OCI-LY7 (cell line): ENCODE data around the gene SYN1. TPM values are rescaled to one million over a fixed set of nuclear protein-coding genes. Genes with fewer than 3 reads are reported as not detected.
"Not testable (repeated sequence)": the region's sequence is repeated elsewhere in the genome, so short reads cannot be mapped to it uniquely, and the experiment has no call there.

ENCODE experiments used
- BruUV-seq: library from RNA; stranded (reverse); fragments of 400-500 nt; replicated peaks from 2 replicates; lab custom pipeline; 2021; lab: Mats Ljungman, UMichigan
- CTCF ChIA-PET: fragments of 300-600 bp; sonication (Branson Sonifier 250); formaldehyde crosslinking; loops from one replicate; lab custom pipeline; 2022; ENCODE audit warnings: antibody characterized with exemption; ENCODE audit not compliant: unreplicated experiment; lab: Charles Lee
- POLR2A ChIA-PET: fragments of 300-600 bp; sonication (Branson Sonifier 250); formaldehyde crosslinking; loops from one replicate; lab custom pipeline; 2022; ENCODE audit warnings: antibody characterized with exemption; lab: Charles Lee
- DNase-seq: peaks from one replicate; pipeline ENCODE4 v3.0.0-alpha.2; 2015; ENCODE audit warnings: low spot score
- H2AFZ ChIP-seq: fragments of 200-600 bp; sonication (generic), shearing (Covaris generic); 2 replicates; pipeline ENCODE4 v1.6.1; 2014; ENCODE audit warnings: mild to moderate bottlenecking, antibody characterized with exemption, low read length, moderate library complexity
- H3K27ac ChIP-seq: fragments of 200-600 bp; sonication (generic); 2 replicates; pipeline ENCODE4 v1.5.1; 2014; ENCODE audit warnings: mixed run types, low read depth, mild to moderate bottlenecking, moderate library complexity, low read length, inconsistent platforms; ENCODE audit not compliant: poor library complexity, severe bottlenecking
- H3K36me3 ChIP-seq: fragments of 200-600 bp; sonication (generic); 2 replicates; pipeline ENCODE4 v1.6.1; 2014; ENCODE audit warnings: mild to moderate bottlenecking, antibody characterized with exemption, low read length, moderate library complexity, mixed read lengths; ENCODE audit not compliant: insufficient read depth
- H3K4me1 ChIP-seq: fragments of 200-600 bp; sonication (generic); 2 replicates; pipeline ENCODE4 v1.5.1; 2014; ENCODE audit warnings: mild to moderate bottlenecking, low read length; ENCODE audit not compliant: insufficient read depth, poor library complexity, severe bottlenecking
- H3K4me2 ChIP-seq: fragments of 200-600 bp; sonication (generic); 2 replicates; pipeline ENCODE4 v1.6.1; 2014; ENCODE audit warnings: mild to moderate bottlenecking, low read length
- H3K4me3 ChIP-seq: fragments of 200-600 bp; sonication (generic); 2 replicates; pipeline ENCODE4 v1.5.1; 2014; ENCODE audit warnings: mild to moderate bottlenecking, low read depth, low read length; ENCODE audit not compliant: poor library complexity, severe bottlenecking
- H3K79me2 ChIP-seq: fragments of 200-600 bp; sonication (generic); 2 replicates; pipeline ENCODE4 v1.6.1; 2016; ENCODE audit warnings: low read depth, mild to moderate bottlenecking, low read length, moderate library complexity, mixed read lengths; ENCODE audit not compliant: insufficient read depth
- H3K9me2 ChIP-seq: fragments of 200-600 bp; sonication (generic); 2 replicates; pipeline ENCODE4 v1.6.1; 2016; ENCODE audit warnings: mild to moderate bottlenecking, low read length, mixed read lengths; ENCODE audit not compliant: insufficient read depth
- H3K9me3 ChIP-seq: fragments of 200-600 bp; sonication (generic); 2 replicates; pipeline ENCODE4 v1.6.1; 2014; ENCODE audit warnings: mild to moderate bottlenecking, mixed run types, low read length, mixed read lengths
- H4K20me1 ChIP-seq: fragments of 200-600 bp; sonication (generic); 2 replicates; pipeline ENCODE4 v1.6.1; 2014; ENCODE audit warnings: mild to moderate bottlenecking, antibody characterized with exemption, low read length, moderate library complexity, mixed read lengths; ENCODE audit not compliant: insufficient read depth
- EZH2phosphoT487 ChIP-seq: fragments of 200-600 bp; sonication (generic); IDR thresholded peaks from 2 replicates; pipeline ENCODE4 v1.6.1; 2018; ENCODE audit warnings: low read depth, borderline replicate concordance, mild to moderate bottlenecking, mixed run types, antibody characterized with exemption, low read length, moderate library complexity, mixed read lengths
- intact Hi-C: fragments of 100-400 bp; cut with micrococcal nuclease; formaldehyde crosslinking; loops from one replicate; pipeline ENCODE4 v1.10.0; 2022; ENCODE audit not compliant: unreplicated experiment
- total RNA-seq, 2 experiments: library from RNA; depleted of rRNA in 1 of 2; stranded (reverse); fragments of >200 nt in 1 of 2; shearing (Covaris generic) in 1 of 2; gene quantifications; 2 replicates each; pipeline ENCODE4 v1.2.3, GENCODE V29; 2014 to 2022
- TF ChIP-seq, protein P1 (sequence below): fragments of 200-600 bp; sonication (generic); conservative IDR thresholded peaks from 2 replicates; pipeline ENCODE4 v1.5.1; 2014; ENCODE audit warnings: mild to moderate bottlenecking, antibody characterized with exemption, low read length, moderate library complexity, mixed read lengths

Gene SYN1
- total RNA-seq, 2 experiments from 2014 or later = not detected

DNA sequence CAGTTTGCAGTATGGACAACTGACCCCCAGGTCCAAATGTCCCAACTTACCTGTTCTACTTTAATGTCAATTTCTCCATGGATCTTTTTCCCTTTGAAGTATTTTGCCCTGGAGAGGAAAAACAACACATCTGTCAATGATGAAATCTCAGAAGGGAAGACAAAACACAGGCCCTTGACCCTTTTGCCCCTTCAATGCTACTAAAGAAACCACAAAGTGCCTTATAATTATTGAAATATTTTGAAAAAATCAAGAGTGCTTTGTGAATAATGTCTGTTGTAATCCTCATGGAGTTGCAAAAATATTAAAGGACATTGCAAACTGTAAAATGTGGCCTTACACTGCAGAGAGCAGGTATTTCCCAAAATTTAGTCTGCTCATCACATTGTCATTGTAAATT lies 12.6 kb downstream of the SYN1 start:
- H3K79me2 ChIP-seq = no peaks in the 10 kb centered on the region
- no peaks in the 10 kb centered on the region for H3K9me3 ChIP-seq
- DNase-seq = no peak
- POLR2A ChIA-PET = no interaction called here
- H2AFZ ChIP-seq = no peak overlapping the region
- intact Hi-C loops = no loop called here
- BruUV-seq = no TSS peak
- no peak overlapping the region for H3K27ac ChIP-seq
- CTCF ChIA-PET = no interaction called here
- TF ChIP-seq EZH2phosphoT487 = no peak
- H3K36me3 ChIP-seq = no peaks in the 10 kb centered on the region
- no peaks in the 10 kb centered on the region for H4K20me1 ChIP-seq
- no peaks in the 10 kb centered on the region for H3K9me2 ChIP-seq
- H3K4me2 ChIP-seq = no peak overlapping the region
- H3K4me1 ChIP-seq = no peaks in the 10 kb centered on the region
- H3K4me3 ChIP-seq = no peak overlapping the region

DNA sequence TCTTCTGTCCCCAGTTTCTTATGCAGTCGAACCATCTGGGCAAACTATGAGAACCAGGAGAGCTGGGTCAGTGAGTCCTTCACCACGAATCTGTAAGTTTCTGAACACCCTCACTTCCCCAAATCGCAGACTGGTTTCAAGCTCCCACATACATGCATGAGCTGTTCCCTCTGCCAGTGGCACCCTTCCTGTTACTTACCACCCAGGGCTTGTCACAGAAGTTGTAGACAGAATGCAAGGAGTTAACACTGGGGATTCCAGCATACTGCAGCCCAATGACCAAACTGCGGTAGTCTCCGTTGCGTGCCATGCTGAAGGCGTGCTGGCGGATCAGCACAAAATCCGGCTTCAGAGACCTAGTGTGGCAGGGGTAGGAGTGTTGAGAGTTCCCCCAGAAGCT lies 14.6 kb downstream of the SYN1 start:
- Histone ChIP-seq H2AFZ (no peak overlapping the region), H3K27ac (no peak overlapping the region), H3K36me3 (no peaks in the 10 kb centered on the region), H3K4me2 (no peak overlapping the region), H4K20me1 (no peaks in the 10 kb centered on the region), H3K4me3 (no peak overlapping the region), H3K9me2 (no peaks in the 10 kb centered on the region), H3K4me1 (no peaks in the 10 kb centered on the region), H3K79me2 (no peaks in the 10 kb centered on the region), H3K9me3 (no peaks in the 10 kb centered on the region)
- CTCF ChIA-PET = no interaction called here
- intact Hi-C loops = no loop called here
- BruUV-seq = no TSS peak
- TF ChIP-seq EZH2phosphoT487 = no peak
- TF ChIP-seq, protein P1, sequence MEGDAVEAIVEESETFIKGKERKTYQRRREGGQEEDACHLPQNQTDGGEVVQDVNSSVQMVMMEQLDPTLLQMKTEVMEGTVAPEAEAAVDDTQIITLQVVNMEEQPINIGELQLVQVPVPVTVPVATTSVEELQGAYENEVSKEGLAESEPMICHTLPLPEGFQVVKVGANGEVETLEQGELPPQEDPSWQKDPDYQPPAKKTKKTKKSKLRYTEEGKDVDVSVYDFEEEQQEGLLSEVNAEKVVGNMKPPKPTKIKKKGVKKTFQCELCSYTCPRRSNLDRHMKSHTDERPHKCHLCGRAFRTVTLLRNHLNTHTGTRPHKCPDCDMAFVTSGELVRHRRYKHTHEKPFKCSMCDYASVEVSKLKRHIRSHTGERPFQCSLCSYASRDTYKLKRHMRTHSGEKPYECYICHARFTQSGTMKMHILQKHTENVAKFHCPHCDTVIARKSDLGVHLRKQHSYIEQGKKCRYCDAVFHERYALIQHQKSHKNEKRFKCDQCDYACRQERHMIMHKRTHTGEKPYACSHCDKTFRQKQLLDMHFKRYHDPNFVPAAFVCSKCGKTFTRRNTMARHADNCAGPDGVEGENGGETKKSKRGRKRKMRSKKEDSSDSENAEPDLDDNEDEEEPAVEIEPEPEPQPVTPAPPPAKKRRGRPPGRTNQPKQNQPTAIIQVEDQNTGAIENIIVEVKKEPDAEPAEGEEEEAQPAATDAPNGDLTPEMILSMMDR = no peak
- POLR2A ChIA-PET = no interaction called here
- DNase-seq = no peak

DNA sequence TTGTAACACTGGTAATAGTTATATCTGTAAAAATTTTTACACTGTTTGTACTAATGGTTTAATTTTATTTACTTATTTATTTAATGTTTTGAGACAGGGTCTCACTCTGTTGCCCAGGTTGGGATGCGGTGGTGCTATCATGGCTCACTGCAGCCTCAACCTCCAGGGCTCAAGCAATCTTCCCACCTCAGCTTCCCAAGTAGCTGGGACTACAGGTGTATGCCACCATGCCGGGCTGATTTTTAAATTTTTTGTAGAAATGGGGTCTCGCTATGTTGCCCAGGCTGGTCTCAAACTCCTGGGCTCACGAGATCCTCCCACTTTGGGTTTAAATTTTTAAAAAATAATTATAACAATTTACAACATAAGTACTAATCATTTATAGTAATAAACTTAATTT lies 16.5 kb downstream of the SYN1 start:
- H3K27ac ChIP-seq, H3K4me2 ChIP-seq: not testable (repeated sequence)

DNA sequence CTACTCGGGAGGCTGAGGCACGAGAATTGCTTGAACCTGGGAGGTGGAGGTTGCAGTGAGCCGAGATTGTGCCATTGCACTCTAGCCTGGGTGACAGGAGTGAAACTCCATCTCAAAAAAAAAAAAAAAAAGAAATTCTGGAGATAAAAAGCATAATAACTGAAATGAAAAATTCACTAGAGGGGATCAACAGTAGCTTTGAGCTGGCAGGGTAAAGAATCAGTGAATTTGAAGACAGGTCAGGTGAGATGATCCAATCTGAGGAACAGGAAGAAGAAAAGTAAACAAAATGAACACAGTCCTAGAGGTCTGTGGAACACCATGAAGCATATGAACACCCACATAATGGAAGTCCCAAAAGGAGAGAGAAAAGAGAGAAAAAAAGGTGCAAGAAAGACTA lies 22.4 kb downstream of the SYN1 start:
- TF ChIP-seq EZH2phosphoT487 = no peak
- TF ChIP-seq, protein P1 = no peak
- Histone ChIP-seq H3K9me3 (no peaks in the 10 kb centered on the region), H3K79me2 (no peaks in the 10 kb centered on the region), H3K4me3 (no peak overlapping the region), H3K4me2 (no peak overlapping the region), H3K9me2 (no peaks in the 10 kb centered on the region), H2AFZ (no peak overlapping the region), H3K36me3 (no peaks in the 10 kb centered on the region), H3K4me1 (no peaks in the 10 kb centered on the region), H4K20me1 (no peaks in the 10 kb centered on the region), H3K27ac (no peak overlapping the region)
- BruUV-seq = no TSS peak
- ChIA-PET POLR2A (interaction anchor here (0.6 to 0.9 kb wide), 2 partner anchors 11 to 154 kb away, joined by 3 to 5 read pairs; no protein-coding TSS in a partner anchor), CTCF (no interaction called here)
- DNase-seq = no peak
- intact Hi-C loops = no loop called here

More for the DNA sequence above, 16.5 kb downstream of the SYN1 start:
- DNase-seq, BruUV-seq, CTCF ChIA-PET, intact Hi-C loops, H2AFZ ChIP-seq, H3K9me2 ChIP-seq, H3K4me1 ChIP-seq, H3K79me2 ChIP-seq, H4K20me1 ChIP-seq, H3K4me3 ChIP-seq, H3K36me3 ChIP-seq, H3K9me3 ChIP-seq: not testable (repeated sequence)
- POLR2A ChIA-PET = interaction anchor here (0.6 kb wide), 1 partner anchor 308 kb away, joined by 3 read pairs; no protein-coding TSS in a partner anchor
